GM18951 (cell line): ENCODE results near the gene C19orf53.
A peak's percentile ranks its signal among the peaks of the same experiment; 100 is the strongest.

Experiments used
- POLR2A ChIP-seq: IDR thresholded peaks from 4 replicates; pipeline ENCODE4 v1.6.1; 2011; ENCODE audit warnings: mild to moderate bottlenecking; ENCODE audit not compliant: insufficient read length, insufficient read depth; ENCODE audit errors: extremely low read depth
- in situ Hi-C: fragments of 300-500 bp; cut with MboI; formaldehyde crosslinking; loops from one replicate; pipeline ENCODE4 v1.12.0; 2022; ENCODE audit warnings: low sequenced_read_pairs, mixed read lengths, inconsistent platforms; ENCODE audit not compliant: unreplicated experiment

Gene C19orf53

DNA sequence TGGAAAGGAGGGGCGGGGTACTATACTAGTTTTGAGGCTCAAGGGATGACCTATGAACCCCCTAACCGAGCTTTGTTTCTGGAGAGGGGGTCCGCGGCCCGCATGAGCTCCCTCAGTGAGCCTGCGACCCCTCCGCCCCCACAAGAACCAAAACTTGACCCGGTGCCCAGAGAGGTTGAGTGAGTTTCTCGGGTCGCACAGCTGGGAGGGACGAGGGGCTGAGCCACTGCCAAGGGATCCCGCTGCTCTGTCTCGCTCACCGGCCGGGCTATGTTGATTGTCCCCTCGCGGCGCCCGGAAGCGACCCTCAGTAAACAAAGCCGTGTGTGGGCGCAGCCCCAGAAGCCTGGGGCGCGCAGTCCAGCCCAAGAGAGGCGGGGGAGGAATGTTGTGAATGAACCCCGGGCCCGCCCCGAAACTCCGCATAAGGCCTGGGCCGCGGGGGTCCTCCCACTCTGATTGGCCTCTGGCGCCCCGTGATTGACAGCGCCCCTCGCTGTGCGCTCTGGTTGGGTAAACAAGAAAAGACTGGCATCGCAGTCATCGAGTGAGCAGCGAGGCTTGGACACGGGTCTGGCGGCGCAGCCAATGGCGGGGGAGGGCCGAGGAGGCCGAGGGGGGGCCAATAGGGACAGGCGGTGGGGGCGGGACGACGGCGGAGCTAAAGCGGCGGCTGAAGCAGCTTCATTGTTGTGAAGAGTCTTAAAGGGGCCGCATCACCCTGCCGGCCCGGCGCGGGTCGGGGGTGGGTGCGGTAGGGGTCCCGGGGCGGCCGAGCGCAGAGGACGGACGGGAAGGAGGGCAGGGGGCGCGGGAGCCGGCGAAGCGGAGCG, 20.7 kb downstream of the C19orf53 start, which contains the start of gene ZSWIM4:
Gene ZSWIM4 (plus strand): TSS at position 687 of the 833 bp plus-strand sequence. CDS start 206 bp downstream, outside the sequence.
- TF ChIP-seq POLR2A = peak; percentile 39
- in situ Hi-C loops = no loop called here

DNA sequence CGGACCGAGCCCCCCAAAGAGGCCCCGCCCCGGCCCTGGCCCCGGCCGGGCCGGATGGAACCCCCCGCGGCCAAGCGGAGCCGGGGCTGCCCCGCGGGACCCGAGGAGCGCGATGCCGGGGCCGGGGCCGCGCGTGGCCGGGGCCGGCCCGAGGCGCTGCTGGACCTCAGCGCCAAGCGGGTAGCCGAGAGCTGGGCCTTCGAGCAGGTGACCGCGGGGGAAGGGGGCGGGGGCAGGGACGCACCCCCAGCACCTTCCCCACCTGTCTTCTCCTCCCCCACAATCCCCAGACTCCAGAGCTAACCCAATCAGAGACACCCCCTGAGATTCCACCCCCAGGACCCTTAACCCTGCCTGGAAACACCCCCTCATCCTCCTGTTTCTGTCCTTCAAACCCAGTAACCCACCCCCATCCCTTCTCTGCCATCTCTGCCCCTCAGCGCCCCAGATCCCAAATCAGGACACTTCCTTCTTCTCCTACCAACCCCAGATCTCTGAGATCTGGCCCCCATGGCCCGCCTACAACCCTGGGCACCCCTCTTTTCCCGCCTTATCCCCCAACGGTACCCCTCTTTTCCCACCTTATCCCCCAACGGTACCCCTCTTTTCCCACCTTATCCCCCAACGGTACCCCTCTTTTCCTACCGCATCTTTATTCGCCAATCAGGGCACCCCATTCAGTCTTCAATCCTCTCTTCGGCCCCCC, 21.5 kb downstream of the C19orf53 start:
- TF ChIP-seq POLR2A = peak; percentile 27
- in situ Hi-C loops = no loop called here

DNA sequence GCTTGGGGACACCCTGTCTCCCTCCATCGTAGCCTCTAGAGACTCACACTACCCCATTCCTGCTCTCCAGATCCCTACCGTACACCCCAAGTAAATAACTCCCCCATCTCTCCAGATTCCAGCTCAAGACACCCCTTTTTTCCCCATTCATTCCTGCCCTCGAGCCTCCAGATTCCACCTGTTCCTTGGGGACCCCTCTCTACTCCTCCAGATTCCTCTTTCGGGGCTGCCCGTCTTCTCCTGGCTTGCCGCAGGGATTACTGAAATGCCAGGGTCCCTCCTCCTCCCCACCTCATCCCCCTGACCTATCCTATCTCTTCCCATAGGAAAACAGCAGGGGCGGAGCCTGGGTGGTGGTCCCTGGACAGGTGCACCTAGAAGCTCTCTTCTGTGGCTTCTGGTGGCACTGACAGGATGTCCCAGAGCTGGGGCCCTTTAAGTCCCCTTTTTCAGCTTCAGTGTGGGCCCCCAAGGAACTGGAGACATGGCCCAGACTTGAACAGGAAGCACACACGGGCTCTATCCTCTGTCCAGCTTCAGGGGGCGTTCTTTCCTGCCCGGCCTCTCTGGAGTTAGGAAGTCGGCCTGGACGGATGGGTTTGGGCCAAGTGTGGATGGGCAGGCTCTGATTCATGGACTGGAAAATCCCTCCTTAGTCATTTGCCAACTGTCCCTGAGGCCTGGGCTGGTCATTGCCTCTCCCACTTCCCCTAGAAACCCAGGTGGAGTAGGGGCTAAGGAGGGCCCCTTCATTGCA, 22.2 kb downstream of the C19orf53 start:
- TF ChIP-seq POLR2A = peak; percentile 26
- in situ Hi-C loops = no loop called here

DNA sequence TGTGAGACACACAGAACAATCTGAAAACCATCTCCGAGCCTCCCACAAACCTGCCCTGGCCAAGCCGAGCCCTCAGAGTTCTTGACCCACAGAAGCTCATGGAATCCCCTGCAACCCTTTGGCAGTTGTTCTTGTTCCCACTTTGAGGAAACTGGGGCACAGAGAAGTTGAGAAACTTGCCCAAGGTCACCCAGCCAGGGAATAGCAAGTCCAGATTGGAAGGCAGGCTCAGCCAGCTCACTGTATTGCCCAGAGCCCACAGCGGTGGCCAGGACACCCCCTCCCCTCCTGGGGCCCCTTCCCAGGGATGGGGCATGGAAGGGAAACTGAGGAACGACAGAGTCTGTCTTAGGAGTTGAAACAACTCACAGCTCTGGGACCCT, 22.8 kb downstream of the C19orf53 start:
- in situ Hi-C loops = no loop called here
- TF ChIP-seq POLR2A = no peak

DNA sequence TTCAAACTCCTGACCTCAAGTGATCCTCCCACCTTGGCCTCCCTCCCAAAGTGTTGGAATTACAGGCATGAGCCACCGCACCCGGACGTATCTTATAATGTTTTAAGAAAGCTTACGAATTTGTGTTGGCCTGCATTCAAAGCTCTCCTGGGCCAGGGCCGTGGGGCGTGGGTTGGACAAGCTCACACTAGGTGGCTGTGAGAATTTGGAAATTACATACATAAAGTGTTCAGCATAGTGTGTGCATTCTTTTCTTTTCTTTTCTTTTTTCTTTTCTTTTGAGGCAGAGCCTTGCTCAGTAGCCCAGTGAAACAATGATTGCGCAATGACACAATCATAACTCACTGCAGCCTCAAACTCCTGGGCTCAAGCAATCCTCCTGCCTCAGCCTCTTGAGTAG, 23.6 kb downstream of the C19orf53 start:
- TF ChIP-seq POLR2A = no peak
- in situ Hi-C loops = no loop called here

DNA sequence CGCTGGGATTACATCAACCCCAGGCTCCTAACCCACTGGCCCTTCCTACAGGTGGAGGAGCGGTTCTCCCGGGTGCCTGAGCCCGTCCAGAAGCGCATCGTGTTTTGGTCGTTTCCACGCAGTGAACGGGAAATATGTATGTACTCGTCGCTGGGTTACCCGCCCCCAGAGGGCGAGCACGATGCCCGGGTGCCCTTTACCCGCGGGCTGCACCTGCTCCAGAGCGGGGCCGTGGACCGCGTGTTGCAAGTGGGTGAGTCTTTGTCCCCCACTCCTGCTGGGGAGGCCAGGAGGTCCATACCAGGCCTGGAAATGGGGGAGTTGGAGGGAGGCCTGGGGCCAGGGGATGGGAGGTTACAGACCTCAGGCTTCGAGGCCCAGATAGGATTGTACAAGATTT, 25.4 kb downstream of the C19orf53 start:
- TF ChIP-seq POLR2A = no peak
- in situ Hi-C loops = no loop called here

DNA sequence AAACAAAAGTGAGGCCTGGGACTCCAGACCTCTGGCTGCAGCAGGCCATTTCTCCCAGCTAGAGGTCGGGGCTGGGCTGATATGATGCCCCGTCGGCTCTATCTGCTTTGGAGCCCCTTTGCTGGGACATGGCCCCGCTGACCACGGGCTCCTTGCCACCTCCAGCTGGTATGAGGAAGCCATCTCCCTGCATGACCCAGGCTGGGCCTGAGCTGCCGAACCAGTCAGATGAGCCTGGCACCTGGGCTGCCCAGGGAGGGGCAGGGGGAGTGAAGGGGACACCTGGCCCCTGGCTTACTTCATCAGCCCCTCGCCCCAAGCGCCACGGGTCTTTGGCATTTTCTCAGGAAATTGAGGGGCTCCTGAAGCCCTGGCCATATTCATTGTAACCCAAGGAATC, 28.8 kb downstream of the C19orf53 start:
- in situ Hi-C loops = no loop called here
- TF ChIP-seq POLR2A = no peak

DNA sequence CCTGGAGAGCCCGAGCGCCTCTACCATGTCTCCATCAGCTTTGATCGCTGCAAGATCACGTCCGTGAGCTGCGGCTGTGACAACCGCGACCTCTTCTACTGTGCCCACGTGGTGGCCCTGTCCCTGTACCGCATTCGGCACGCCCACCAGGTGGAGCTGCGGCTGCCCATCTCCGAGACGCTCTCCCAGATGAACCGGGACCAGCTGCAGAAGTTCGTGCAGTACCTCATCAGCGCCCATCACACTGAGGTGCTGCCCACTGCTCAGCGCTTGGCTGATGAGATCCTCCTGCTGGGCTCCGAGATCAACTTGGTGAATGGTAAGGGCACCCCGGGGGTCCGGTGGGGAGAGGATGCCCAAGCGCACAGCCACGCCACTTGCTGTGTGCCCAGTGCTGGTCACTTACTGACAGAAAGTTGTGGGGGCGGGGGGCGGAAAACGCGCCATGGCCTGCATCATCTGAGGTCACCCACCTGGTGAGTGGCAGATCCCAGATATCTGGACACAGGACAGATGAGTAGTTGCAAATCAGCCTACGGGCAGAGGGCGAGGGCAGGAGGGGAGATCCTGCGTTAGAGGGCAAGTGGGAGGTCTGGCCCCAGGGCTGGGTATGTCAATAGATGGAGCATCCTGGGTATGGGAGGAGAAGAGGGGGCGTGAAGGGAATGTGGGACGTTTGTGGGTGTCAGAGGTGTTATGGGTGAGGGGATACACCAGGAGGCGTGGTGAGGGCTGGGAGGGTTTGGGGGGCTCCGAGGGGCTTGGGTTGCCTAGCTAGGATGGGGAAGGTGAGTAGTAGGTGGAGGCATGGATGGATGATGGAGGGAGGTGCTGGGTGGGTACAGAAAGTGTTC, 30.8 kb downstream of the C19orf53 start:
- in situ Hi-C loops = no loop called here
- TF ChIP-seq POLR2A = no peak

DNA sequence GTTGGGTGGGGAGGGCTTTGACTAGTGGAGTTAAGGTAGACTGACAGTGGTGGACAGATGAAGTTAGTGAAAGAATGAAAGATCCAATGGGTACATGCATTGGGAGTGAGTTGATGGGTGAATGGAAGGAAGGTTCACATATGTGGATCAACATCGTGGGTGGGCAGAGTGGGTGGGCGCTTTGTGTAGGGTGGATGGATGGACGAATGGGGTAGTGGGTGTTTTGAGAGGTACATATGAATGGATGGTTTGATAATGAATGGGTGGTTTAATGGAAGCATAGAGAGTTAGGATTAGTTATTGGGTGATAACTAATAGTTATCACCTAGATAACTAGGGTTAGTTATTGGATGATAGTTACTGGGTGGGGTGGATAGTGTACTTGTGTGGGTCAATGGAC, 32.5 kb downstream of the C19orf53 start:
- in situ Hi-C loops = no loop called here
- TF ChIP-seq POLR2A = no peak

DNA sequence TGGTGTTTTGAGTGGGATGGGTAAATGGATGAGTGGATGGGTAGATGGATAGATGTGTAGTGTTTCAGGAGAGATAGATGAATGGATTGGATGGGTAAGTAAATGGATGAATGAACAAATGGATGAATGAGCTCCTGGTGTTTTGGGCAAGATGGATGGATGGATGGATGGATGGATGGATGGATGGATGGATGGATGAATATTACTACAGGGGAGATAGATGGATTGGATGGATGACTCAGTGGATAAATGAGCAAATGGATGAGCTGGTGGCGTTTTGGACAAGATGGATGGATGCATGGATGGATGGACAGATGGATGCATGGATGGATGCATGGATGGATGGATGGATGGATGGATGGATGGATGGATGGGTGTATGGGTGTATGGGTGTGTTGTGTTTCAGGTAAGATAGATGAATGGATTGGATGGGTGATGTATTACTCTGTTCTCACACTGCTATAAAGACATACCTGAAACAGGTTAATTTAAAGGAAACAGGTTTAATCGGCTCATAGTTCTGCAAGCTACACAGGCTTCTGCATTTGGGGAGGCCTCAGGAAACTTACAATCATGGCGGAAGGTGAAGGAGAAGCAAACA, 33.3 kb downstream of the C19orf53 start:
- in situ Hi-C loops = no loop called here
- TF ChIP-seq POLR2A = no peak

DNA sequence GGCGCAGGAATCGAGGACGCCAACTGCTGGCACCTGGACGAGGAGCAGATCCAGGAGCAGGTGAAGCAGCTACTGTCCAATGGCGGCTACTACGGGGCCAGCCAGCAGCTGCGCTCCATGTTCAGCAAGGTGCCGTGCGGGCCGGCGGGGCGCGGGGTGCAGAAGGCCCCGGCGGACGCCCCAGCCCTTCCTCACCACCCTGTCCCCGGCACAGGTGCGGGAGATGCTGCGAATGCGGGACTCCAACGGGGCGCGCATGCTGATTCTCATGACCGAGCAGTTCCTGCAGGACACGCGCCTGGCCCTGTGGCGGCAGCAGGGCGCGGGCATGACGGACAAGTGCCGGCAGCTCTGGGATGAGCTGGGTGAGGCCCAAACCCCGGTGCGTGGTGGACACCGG, 34.6 kb downstream of the C19orf53 start:
- in situ Hi-C loops = no loop called here
- no peak for TF ChIP-seq POLR2A

DNA sequence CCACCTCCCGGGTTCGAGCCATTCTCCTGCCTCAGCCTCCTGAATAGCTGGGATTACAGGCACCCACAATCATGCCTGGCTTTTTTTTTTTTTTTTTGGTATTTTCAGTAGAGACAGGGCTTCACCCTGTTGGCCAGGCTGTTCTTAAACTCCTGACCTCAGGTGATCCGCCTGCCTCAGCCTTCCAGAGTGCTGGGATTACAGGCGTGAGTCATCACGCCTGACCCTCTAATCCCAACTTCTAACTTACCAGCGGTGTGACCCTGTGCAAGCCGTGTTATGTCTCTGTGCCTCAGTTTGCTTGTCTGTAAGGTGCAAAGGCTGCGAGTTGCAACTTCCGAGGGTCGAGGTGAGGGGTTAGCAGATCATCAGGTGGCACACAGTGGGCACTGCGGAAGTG, 38.3 kb downstream of the C19orf53 start:
- in situ Hi-C loops = no loop called here
- TF ChIP-seq POLR2A = no peak
